DOHH2 (cell line): ENCODE measurements around the gene GTF2A1.

ENCODE experiments used
- H3F3A ChIP-seq: fragments of 200-600 bp; sonication (generic), shearing (Covaris generic); 2 replicates; pipeline ENCODE4 v1.6.0; 2016; ENCODE audit warnings: antibody characterized with exemption, mild to moderate bottlenecking; ENCODE audit not compliant: control insufficient read depth, insufficient read depth
- H3K27ac ChIP-seq: fragments of 200-600 bp; sonication (generic); 2 replicates; pipeline ENCODE4 v1.5.1; 2014; ENCODE audit warnings: low read depth, mild to moderate bottlenecking, low read length, moderate library complexity
- H3K27me3 ChIP-seq: fragments of 200-600 bp; sonication (generic); 2 replicates; pipeline ENCODE4 v1.6.1; 2014; ENCODE audit warnings: mild to moderate bottlenecking, low read length, mixed read lengths; ENCODE audit not compliant: control insufficient read depth
- H3K36me3 ChIP-seq: fragments of 200-600 bp; sonication (generic); 2 replicates; pipeline ENCODE4 v1.6.1; 2014; ENCODE audit warnings: mild to moderate bottlenecking, low read length, moderate library complexity, mixed read lengths; ENCODE audit not compliant: control insufficient read depth
- H3K4me1 ChIP-seq: fragments of 200-600 bp; sonication (generic); 2 replicates; pipeline ENCODE4 v1.6.1; 2014; ENCODE audit warnings: mild to moderate bottlenecking, low read length, mixed read lengths; ENCODE audit not compliant: control insufficient read depth
- H3K4me2 ChIP-seq: fragments of 200-600 bp; sonication (generic); 2 replicates; pipeline ENCODE4 v1.6.0; 2014; ENCODE audit warnings: mild to moderate bottlenecking, low read length, moderate library complexity
- H3K4me3 ChIP-seq: fragments of 200-600 bp; sonication (generic); 2 replicates; pipeline ENCODE4 v1.5.1; 2014; ENCODE audit warnings: mild to moderate bottlenecking, low read length, mixed read lengths
- H3K79me2 ChIP-seq: fragments of 200-600 bp; sonication (generic); 2 replicates; pipeline ENCODE4 v1.6.1; 2014; ENCODE audit warnings: mild to moderate bottlenecking, low read length, mixed read lengths; ENCODE audit not compliant: control insufficient read depth
- H3K9me2 ChIP-seq: fragments of 200-600 bp; sonication (generic); replicated peaks from 2 replicates; pipeline ENCODE4 v1.6.1; 2014; ENCODE audit warnings: mild to moderate bottlenecking, low read length, mixed read lengths; ENCODE audit not compliant: control insufficient read depth
- H3K9me3 ChIP-seq: fragments of 200-600 bp; sonication (generic); 2 replicates; pipeline ENCODE4 v1.6.1; 2014; ENCODE audit warnings: antibody characterized with exemption, low read length, mixed read lengths; ENCODE audit not compliant: control insufficient read depth, insufficient read depth
- H4K20me1 ChIP-seq: fragments of 200-600 bp; sonication (generic); 2 replicates; pipeline ENCODE4 v1.6.0; 2014; ENCODE audit warnings: low read depth, mild to moderate bottlenecking, antibody characterized with exemption, low read length, moderate library complexity; ENCODE audit not compliant: control insufficient read depth, insufficient read depth
- CTCF ChIP-seq: fragments of 200-600 bp; sonication (generic); IDR thresholded peaks from one replicate; pipeline ENCODE4 v1.5.1; 2014; ENCODE audit warnings: antibody characterized with exemption, mild to moderate bottlenecking, low read depth, low read length; ENCODE audit not compliant: poor library complexity, severe bottlenecking
- EZH2phosphoT487 ChIP-seq: fragments of 200-600 bp; sonication (generic); IDR thresholded peaks from 2 replicates; pipeline ENCODE4 v1.6.1; 2017; ENCODE audit warnings: borderline replicate concordance, mild to moderate bottlenecking, antibody characterized with exemption, low read length, moderate library complexity, mixed read lengths

GTF2A1 gene

GRCh38 chr14:81205639-81206038 is 15.1 kb downstream of the GTF2A1 start:
- H3K9me3 ChIP-seq, result no peaks in the 10 kb centered on the region
- H3K36me3 ChIP-seq, result peaks cover 95% of the 10 kb centered on the region
- H3K4me2 ChIP-seq, result no peak overlapping the region
- H3K9me2 ChIP-seq, result no peaks in the 10 kb centered on the region
- peaks cover 73% of the 10 kb centered on the region for H3K79me2 ChIP-seq
- no peak for TF ChIP-seq EZH2phosphoT487
- H3K27ac ChIP-seq, result no peak overlapping the region
- H4K20me1 ChIP-seq, result no peaks in the 10 kb centered on the region; the same call in 1 of the 2 replicates
- H3K4me3 ChIP-seq, result no peak overlapping the region
- H3K4me1 ChIP-seq, result peaks cover 21% of the 10 kb centered on the region
- H3F3A ChIP-seq, result peaks cover 5% of the 10 kb centered on the region; the same call in 1 of the 2 replicates
- no peaks in the 10 kb centered on the region for H3K27me3 ChIP-seq

- H3K79me2 ChIP-seq, result peaks cover 23% of the 10 kb centered on the region
- H3K36me3 ChIP-seq, result peaks cover 89% of the 10 kb centered on the region
- no peak overlapping the region for H3K4me3 ChIP-seq
- no peak overlapping the region for H3K27ac ChIP-seq
- H3F3A ChIP-seq, result peaks cover 5% of the 10 kb centered on the region; the same call in 1 of the 2 replicates
- TF ChIP-seq CTCF, result no peak
- TF ChIP-seq EZH2phosphoT487, result no peak
- H3K4me1 ChIP-seq, result no peaks in the 10 kb centered on the region
- H3K27me3 ChIP-seq, result no peaks in the 10 kb centered on the region
- H3K4me2 ChIP-seq, result no peak overlapping the region
- no peaks in the 10 kb centered on the region; the same call in 1 of the 2 replicates for H4K20me1 ChIP-seq
- H3K9me2 ChIP-seq, result no peaks in the 10 kb centered on the region
- no peaks in the 10 kb centered on the region for H3K9me3 ChIP-seq
Observed at GRCh38 chr14:81200054-81200453, 20.7 kb downstream of the GTF2A1 start.

GRCh38 chr14:81199084-81199483 is 21.7 kb downstream of the GTF2A1 start:
- Histone ChIP-seq H3K4me3 (no peak overlapping the region), H4K20me1 (no peaks in the 10 kb centered on the region; the same call in 1 of the 2 replicates), H3K9me3 (no peaks in the 10 kb centered on the region), H3F3A (peaks cover 7% of the 10 kb centered on the region; the same call in 1 of the 2 replicates), H3K4me1 (no peaks in the 10 kb centered on the region), H3K4me2 (no peak overlapping the region), H3K27me3 (no peaks in the 10 kb centered on the region), H3K79me2 (peaks cover 19% of the 10 kb centered on the region), H3K9me2 (no peaks in the 10 kb centered on the region), H3K36me3 (peaks cover 91% of the 10 kb centered on the region), H3K27ac (no peak overlapping the region)
- TF ChIP-seq CTCF (no peak), EZH2phosphoT487 (no peak)

GRCh38 chr14:81198651-81199050 is 22.1 kb downstream of the GTF2A1 start:
- Histone ChIP-seq H3K27me3 (no peaks in the 10 kb centered on the region), H3K4me2 (no peak overlapping the region), H3K9me3 (no peaks in the 10 kb centered on the region), H3F3A (peaks cover 3% of the 10 kb centered on the region; the same call in 1 of the 2 replicates), H3K36me3 (peaks cover 91% of the 10 kb centered on the region), H3K4me3 (no peak overlapping the region), H3K27ac (no peak overlapping the region), H3K79me2 (peaks cover 16% of the 10 kb centered on the region), H3K4me1 (no peaks in the 10 kb centered on the region), H4K20me1 (no peaks in the 10 kb centered on the region; the same call in 1 of the 2 replicates), H3K9me2 (no peaks in the 10 kb centered on the region)
- TF ChIP-seq CTCF (no peak), EZH2phosphoT487 (no peak)
